ENCODE measurements around the gene ELL2. TPM values are rescaled to one million over a fixed set of nuclear protein-coding genes. Genes with fewer than 3 reads are reported as not detected.

ELL2 gene
- total RNA-seq, 1 donor from 2014 or later: 118 TPM

- no peaks in the 10 kb centered on the region for H3K9me3 Mint-ChIP-seq (ENCODE audit: unreplicated experiment)
- H3K4me1 Mint-ChIP-seq (ENCODE audit: low read depth, unreplicated experiment): peaks cover 46% of the 10 kb centered on the region
- DNase-seq (ENCODE audit: low read depth) (no peak), FAIRE-seq (no peak)
- Histone ChIP-seq H3K9ac (ENCODE audit: low read length) (no peak overlapping the region), H3K27ac (ENCODE audit: low read depth, low read length) (no peak overlapping the region), H2AFZ (ENCODE audit: low read depth, low read length) (no peak overlapping the region), H3K4me3 (ENCODE audit: insufficient read depth, low read depth, low read length) (no peak overlapping the region), H4K20me1 (ENCODE audit: insufficient read depth, low read length) (peaks cover 51% of the 10 kb centered on the region), H3K9me3 (ENCODE audit: insufficient read depth, low read depth, low read length) (no peaks in the 10 kb centered on the region), H3K4me2 (ENCODE audit: low read length) (no peak overlapping the region), H3K79me2 (ENCODE audit: insufficient read depth, low read length) (peaks cover 74% of the 10 kb centered on the region), H3K36me3 (ENCODE audit: insufficient read depth, low read length) (peaks cover 4% of the 10 kb centered on the region), H3K4me1 (ENCODE audit: insufficient read depth, low read length) (no peaks in the 10 kb centered on the region), H3K27me3 (ENCODE audit: insufficient read depth, low read length) (no peaks in the 10 kb centered on the region)
- no peak overlapping the region for H3K4me3 Mint-ChIP-seq (ENCODE audit: unreplicated experiment)
- H3K36me3 Mint-ChIP-seq (ENCODE audit: low read depth, unreplicated experiment): peaks cover 8% of the 10 kb centered on the region
- no peak overlapping the region for H3K27ac Mint-ChIP-seq (ENCODE audit: unreplicated experiment)
- H3K27me3 Mint-ChIP-seq (ENCODE audit: low read depth, unreplicated experiment): no peaks in the 10 kb centered on the region
- no peak for TF ChIP-seq EZH2 (IDR thresholded peaks at IDR 0.05; ENCODE audit: insufficient read depth, low read length)
- TF ChIP-seq, protein P1, sequence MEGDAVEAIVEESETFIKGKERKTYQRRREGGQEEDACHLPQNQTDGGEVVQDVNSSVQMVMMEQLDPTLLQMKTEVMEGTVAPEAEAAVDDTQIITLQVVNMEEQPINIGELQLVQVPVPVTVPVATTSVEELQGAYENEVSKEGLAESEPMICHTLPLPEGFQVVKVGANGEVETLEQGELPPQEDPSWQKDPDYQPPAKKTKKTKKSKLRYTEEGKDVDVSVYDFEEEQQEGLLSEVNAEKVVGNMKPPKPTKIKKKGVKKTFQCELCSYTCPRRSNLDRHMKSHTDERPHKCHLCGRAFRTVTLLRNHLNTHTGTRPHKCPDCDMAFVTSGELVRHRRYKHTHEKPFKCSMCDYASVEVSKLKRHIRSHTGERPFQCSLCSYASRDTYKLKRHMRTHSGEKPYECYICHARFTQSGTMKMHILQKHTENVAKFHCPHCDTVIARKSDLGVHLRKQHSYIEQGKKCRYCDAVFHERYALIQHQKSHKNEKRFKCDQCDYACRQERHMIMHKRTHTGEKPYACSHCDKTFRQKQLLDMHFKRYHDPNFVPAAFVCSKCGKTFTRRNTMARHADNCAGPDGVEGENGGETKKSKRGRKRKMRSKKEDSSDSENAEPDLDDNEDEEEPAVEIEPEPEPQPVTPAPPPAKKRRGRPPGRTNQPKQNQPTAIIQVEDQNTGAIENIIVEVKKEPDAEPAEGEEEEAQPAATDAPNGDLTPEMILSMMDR (IDR thresholded peaks at IDR 0.05; ENCODE audit: insufficient read depth, low read depth, low read length): no peak
These were observed 42.0 kb downstream of the ELL2 start for GRCh38 chr5:95919658-95920057.

DNA sequence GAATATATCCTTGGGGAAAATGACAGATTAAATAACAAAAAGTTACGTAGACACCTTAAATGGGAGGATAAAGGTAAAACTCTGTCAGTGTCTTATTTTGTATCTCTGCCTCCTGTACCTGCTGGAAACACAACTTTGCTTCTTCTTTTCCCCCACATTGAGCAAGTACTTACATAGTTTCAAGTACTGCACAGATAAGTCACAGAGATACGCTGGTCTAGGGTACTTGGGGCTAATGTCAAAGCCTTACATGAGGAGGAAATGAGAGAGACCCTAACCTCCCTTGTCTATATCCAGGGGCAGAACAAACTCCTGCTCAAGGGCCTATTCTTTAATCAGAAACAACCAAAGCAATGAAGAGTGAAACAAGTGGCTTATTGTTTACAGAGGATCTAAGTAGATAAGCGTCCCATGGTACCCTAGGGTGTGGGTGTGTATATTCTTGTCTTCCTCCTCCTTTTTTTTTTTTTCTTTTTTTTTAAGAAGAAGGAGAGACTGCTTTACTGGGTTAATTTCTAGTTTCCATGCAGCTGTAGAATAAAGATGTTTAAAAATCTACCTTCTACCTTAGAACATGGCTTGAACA is 43.1 kb downstream of the ELL2 start:
- H2AFZ ChIP-seq (ENCODE audit: low read depth, low read length): no peak overlapping the region
- H3K9me3 ChIP-seq (ENCODE audit: insufficient read depth, low read depth, low read length): no peaks in the 10 kb centered on the region
- peaks cover 68% of the 10 kb centered on the region for H3K79me2 ChIP-seq (ENCODE audit: insufficient read depth, low read length)
- no peaks in the 10 kb centered on the region for H3K4me1 ChIP-seq (ENCODE audit: insufficient read depth, low read length)
- no peaks in the 10 kb centered on the region for H3K27me3 Mint-ChIP-seq (ENCODE audit: low read depth, unreplicated experiment)
- FAIRE-seq: no peak
- H3K4me1 Mint-ChIP-seq (ENCODE audit: low read depth, unreplicated experiment): peaks cover 37% of the 10 kb centered on the region
- no peak overlapping the region for H3K4me3 ChIP-seq (ENCODE audit: insufficient read depth, low read depth, low read length)
- H3K4me3 Mint-ChIP-seq (ENCODE audit: unreplicated experiment): no peak overlapping the region
- peaks cover 49% of the 10 kb centered on the region for H4K20me1 ChIP-seq (ENCODE audit: insufficient read depth, low read length)
- H3K36me3 ChIP-seq (ENCODE audit: insufficient read depth, low read length): peaks cover 7% of the 10 kb centered on the region
- no peaks in the 10 kb centered on the region for H3K27me3 ChIP-seq (ENCODE audit: insufficient read depth, low read length)
- H3K27ac Mint-ChIP-seq (ENCODE audit: unreplicated experiment): no peak overlapping the region
- H3K4me2 ChIP-seq (ENCODE audit: low read length): no peak overlapping the region
- no peak for DNase-seq (ENCODE audit: low read depth)
- no peak for TF ChIP-seq EZH2 (IDR thresholded peaks at IDR 0.05; ENCODE audit: insufficient read depth, low read length)
- TF ChIP-seq, protein P1 (IDR thresholded peaks at IDR 0.05; ENCODE audit: insufficient read depth, low read depth, low read length): no peak
- no peak overlapping the region for H3K27ac ChIP-seq (ENCODE audit: low read depth, low read length)
- H3K36me3 Mint-ChIP-seq (ENCODE audit: low read depth, unreplicated experiment): peaks cover 9% of the 10 kb centered on the region
- H3K9me3 Mint-ChIP-seq (ENCODE audit: unreplicated experiment): no peaks in the 10 kb centered on the region
- H3K9ac ChIP-seq (ENCODE audit: low read length): no peak overlapping the region

DNA sequence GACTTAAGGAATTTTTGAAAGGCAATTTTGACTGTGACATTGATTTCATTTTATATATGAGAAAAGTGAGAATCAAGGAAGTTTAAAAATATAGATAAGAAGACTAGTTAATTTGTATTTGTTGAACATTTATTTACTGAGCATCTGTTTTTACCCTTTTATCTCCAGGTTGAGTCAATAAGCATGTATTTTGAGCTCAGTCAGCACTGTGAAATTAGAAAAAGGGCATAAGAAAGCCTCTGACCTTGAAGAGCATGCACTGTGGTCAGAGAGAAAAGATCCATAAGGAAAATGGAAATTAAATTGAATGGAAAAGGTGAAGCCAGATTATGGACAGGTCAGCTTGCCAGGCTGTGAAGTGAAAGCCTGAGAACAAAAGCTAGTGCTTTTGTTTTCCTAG is 44.4 kb downstream of the ELL2 start:
- FAIRE-seq: no peak
- Mint-ChIP-seq H3K9me3 (ENCODE audit: unreplicated experiment) (no peaks in the 10 kb centered on the region), H3K4me1 (ENCODE audit: low read depth, unreplicated experiment) (peaks cover 29% of the 10 kb centered on the region), H3K27ac (ENCODE audit: unreplicated experiment) (no peak overlapping the region), H3K27me3 (ENCODE audit: low read depth, unreplicated experiment) (no peaks in the 10 kb centered on the region), H3K4me3 (ENCODE audit: unreplicated experiment) (no peak overlapping the region), H3K36me3 (ENCODE audit: low read depth, unreplicated experiment) (peaks cover 5% of the 10 kb centered on the region)
- Histone ChIP-seq H3K4me3 (ENCODE audit: insufficient read depth, low read depth, low read length) (no peak overlapping the region), H3K9me3 (ENCODE audit: insufficient read depth, low read depth, low read length) (no peaks in the 10 kb centered on the region), H3K4me1 (ENCODE audit: insufficient read depth, low read length) (no peaks in the 10 kb centered on the region), H3K36me3 (ENCODE audit: insufficient read depth, low read length) (peaks cover 12% of the 10 kb centered on the region), H3K27ac (ENCODE audit: low read depth, low read length) (no peak overlapping the region), H2AFZ (ENCODE audit: low read depth, low read length) (no peak overlapping the region), H3K79me2 (ENCODE audit: insufficient read depth, low read length) (peaks cover 69% of the 10 kb centered on the region), H3K27me3 (ENCODE audit: insufficient read depth, low read length) (no peaks in the 10 kb centered on the region), H3K9ac (ENCODE audit: low read length) (no peak overlapping the region), H4K20me1 (ENCODE audit: insufficient read depth, low read length) (peaks cover 54% of the 10 kb centered on the region), H3K4me2 (ENCODE audit: low read length) (no peak overlapping the region)
- TF ChIP-seq EZH2 (IDR thresholded peaks at IDR 0.05; ENCODE audit: insufficient read depth, low read length): no peak
- TF ChIP-seq, protein P1 (IDR thresholded peaks at IDR 0.05; ENCODE audit: insufficient read depth, low read depth, low read length): no peak
- no peak for DNase-seq (ENCODE audit: low read depth)

Measured in astrocyte (in vitro differentiated cells and primary cell).